Smooth muscle cell of the brain vasculature (primary cell): ENCODE results near the gene STAC3.
"Not testable (repeated sequence)": the region's sequence is repeated elsewhere in the genome, so short reads cannot be mapped to it uniquely, and the experiment has no call there.

ENCODE experiments used
- DNase-seq: peaks from one replicate; pipeline ENCODE4 v3.0.0-alpha.2; 2012; ENCODE audit warnings: low read depth, low spot score

Gene STAC3

DNA sequence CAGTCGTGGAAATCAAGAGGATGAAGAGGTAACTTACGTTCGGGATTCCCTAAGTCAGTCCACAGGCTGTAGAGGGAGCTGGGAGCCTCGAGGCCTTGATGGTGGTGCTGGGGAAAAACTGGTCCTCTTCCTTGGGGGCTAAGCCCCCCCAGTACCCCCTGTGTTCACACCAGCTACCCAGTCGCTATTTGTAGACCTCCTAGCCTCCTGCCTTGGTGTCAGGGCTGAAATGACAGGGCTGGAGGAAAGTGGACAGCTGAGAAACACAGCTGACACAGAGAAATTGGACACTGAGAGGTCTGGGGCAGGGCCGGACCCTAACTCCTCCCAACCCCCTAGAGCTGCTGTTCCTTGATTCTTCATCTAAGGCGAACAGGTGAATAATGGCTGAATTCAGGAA is at the start of gene STAC3:
Gene STAC3, minus strand, starts transcription at position 232 of the 400 bp plus-strand sequence. CDS start 1,551 bp downstream, outside the sequence.
- no peak for DNase-seq

DNA sequence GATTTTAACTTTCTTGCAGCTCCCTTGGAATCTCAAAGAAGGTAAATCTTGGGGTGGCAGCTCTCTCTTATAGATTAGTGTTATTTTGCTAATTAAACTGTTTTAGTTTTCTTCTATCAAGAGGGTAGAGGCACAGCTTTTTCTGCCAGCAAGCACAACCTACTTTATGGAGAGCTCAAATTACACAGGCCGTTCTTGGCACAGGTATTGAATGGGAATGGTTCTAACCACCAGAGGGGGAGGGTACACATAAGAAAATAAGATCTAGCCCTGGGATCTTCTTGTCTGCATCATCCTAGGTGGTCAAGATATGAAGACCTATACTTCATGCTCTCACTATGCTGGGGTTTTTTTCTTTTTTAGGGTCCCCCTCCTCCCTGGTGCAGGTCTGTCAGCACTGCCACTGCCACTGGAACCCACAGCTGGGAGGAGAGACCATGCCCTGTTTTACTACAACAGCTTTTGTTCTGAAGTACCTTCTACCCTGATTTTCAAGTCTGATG is 48.6 kb upstream of the STAC3 start:
- DNase-seq, result no peak

DNA sequence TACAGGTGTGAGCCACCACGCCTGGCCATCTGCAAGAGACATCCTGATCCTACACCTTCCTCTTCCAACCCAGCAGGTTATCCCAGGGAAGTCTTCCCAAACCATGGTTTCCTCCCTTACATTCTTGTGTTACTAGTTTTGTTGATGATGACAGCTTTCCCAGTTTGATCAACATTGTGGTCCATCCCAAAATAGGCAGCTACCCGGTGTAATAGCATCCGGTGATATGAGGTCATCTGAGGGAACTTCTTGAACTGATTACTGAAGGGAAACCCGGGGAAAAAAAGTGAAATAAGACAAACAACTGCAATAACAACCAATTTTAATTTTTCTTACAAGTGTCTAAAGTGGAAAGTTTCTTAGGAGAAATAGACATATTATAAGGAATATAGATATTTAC is 45.3 kb upstream of the STAC3 start:
- DNase-seq, result no peak

DNA sequence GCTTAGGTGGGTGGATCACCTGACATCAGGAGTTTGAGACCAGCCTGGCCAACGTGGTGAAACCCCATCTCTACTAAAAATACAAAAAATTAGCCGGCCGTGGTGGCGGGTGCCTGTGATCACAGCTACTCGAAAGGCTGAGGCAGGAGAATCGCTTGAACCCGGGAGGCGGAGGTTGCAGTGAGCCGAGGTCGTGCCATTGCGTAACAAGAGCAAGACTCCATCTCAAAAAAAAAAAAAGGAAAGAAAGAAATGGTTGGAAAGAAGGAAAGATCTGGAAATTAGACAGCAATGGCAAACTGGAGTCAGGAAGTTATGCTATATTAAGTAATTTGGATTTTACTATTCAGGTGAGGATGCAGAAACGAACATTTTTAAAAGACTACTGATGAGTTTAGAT is 31.1 kb upstream of the STAC3 start:
- DNase-seq, result not testable (repeated sequence)

DNA sequence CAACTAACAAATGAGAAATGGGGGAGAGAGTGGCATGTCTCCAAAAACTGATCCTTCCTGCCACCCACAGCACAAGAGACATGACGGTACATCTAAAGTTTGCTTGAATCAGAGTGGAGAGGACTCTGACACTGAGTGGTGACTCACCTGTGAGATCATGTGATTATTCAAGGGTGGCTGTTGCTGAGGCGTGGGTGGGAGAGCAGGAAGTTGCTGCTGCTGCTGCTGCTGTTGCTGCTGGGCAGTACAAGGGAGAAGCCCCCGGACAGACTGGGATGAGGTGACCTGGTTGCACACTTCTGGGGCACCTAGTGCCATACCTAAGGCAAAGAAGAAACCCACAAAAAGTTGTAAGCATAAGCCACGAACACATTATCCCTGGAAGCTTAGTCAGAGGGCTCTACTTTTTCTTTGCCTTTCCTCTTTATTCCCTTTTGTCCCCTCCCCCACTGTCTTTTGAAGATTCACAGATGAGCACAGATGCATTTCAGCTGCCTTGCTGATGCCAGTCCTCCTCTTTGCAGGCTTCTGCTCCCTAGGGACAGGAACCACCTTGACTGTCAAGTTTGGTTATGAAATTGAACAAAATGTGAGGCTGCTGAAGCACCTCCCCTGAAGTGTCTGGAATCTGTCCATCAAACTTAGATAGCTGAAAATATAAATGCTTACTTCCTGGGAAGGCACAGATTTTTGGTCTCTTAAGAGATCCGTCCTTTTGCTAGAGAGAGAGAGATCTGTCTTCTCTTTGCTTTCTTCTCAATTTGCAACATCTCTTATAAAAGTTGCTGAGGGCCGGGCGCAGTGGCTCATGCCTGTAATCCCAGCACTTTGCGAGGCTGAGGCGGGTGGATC is 29.4 kb upstream of the STAC3 start:
- DNase-seq, result peak; percentile 44

DNA sequence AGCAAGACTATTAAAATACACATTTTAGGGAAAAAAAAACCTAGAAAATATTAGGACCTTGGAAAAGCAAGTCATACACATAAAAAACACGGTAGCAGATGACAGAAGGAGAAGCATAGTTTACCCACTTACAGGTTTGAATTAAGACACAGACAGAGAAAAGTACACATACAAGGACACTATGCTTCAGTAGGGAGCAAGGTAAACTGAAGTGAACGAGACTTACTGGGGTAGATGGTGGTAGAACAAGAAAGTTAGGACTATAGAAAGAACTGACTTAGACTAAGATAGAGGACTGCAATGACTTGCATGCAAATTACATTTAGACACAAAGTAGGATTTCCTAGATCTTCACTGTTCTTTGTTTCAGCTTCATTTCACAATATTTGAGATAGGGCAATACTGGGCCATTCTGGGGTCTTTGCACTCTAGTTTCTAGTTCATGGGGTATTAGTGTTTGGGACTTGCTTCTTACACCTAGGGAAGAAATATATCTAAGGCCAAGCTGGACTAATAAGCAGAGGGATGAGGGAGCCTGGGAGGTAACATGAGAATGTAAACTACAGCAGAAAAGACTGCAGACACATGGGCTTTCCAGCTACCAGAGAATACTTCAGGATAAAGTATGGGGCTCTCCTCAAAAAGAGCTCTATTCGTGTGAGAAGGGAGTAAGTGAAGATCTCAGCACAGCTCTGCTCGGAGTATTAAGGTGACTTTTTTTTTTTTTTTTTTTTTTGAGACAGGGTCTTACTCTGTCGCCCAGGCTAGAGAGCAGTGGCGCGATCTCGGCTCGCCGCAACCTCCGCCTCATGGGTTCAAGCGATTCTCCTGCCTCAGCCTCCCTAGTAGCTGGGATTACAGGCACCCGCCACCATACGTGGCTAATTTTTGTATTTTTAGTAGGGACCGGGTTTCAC is 27.7 kb upstream of the STAC3 start:
- DNase-seq, result no peak

DNA sequence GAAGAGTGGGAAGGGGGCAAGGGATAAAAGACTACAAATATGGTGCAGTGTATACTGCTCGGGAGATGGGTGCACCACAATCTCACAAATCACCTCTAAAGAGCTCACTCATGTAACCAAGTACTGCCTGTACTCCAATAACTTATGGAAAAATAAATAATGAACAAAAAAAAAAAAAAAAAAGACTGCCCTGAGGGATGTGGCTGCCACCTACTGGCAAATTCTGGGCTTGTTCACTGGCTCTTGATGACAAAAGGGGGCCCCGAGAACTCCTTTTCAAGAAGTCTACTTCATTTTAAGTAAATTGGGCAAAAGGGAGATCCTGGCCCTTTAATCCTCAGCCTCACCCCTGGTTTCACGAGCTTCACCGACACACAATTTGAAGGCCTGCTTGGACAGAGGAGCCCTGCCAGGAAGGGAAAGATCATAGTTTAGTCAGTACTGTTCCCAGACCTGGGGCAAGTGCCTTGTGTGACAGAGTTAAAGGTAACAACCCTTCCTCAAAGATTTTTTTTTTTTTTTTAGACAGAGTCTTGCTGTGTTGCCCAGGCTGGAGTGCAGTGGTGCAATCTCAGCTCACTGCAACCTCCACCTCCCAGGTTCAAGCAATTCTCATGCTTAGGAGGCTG is 26.1 kb upstream of the STAC3 start:
- DNase-seq, result no peak

DNA sequence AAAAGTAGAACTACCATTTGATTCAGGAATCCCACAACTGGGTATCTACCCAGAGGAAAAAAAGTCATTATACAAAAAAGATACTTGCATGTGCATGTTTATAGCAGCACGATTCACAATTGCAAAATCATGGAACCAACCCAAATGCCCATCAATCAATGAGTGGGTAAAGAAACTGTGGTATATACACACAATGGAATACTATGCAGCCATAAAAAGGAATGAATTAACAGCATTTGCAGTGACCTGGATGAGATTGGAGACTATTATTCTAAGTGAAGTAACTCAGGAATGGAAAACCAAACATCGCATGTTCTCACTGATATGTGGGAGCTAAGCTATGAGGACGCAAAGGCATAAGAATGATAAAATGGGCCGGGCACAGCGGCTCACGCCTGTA is 25.2 kb upstream of the STAC3 start:
- DNase-seq, result not testable (repeated sequence)

DNA sequence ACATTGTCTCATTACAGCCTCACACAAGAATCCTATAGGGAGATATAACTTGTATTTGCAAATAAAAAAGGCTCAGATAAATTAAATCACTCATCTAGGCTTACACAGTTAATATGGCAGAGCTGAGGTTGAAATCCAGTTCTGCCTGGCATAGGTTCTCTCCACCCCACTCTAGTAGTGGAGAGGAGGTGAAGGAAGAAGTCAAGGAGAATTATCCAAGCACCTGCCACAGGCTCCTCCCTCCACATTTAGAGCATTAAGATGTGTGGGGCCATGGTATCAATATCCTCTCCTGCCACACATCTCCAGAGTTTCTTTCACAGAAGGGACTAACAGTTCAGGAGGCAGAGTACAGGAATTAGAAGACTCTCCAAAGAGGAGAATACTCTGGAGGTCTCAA is 22.5 kb upstream of the STAC3 start:
- no peak for DNase-seq

DNA sequence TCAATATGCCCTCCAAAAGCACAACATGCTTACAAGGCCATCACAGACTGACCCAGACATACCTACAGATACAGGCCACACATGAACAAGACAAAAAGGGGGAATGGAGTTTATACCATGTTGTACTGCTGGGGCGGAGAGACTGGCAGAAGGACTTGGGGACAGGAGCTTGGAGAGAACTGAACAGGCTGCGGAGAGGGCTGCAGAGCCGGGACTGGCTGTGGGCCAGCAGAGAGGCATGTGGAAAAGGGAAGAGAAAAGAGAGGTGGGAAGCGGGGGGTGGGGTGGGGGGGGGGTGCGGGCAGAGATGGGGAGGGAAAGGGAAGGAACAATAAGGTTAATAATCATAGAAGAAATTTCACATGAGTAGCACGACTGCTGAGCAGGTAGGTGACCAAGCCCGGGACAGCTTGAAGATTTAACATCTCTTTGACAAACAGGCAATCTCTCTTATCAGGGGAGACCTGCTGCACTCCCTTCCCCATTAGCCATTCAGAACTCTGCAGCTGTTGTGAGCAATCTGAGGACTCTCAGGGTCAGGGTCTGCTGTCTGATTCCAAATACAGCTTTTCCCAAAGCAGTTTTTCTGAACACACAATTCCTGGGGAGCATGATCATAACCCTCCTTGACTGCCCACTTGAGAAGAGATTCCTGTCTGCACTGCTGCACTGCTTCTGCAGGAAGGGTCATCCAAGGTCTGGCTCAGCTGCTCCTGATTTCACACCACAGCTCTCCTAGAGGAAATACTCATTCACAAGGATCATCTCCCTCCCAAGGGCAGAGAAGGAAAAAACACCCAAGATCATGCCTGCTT is 21.6 kb upstream of the STAC3 start:
- DNase-seq, result no peak

DNA sequence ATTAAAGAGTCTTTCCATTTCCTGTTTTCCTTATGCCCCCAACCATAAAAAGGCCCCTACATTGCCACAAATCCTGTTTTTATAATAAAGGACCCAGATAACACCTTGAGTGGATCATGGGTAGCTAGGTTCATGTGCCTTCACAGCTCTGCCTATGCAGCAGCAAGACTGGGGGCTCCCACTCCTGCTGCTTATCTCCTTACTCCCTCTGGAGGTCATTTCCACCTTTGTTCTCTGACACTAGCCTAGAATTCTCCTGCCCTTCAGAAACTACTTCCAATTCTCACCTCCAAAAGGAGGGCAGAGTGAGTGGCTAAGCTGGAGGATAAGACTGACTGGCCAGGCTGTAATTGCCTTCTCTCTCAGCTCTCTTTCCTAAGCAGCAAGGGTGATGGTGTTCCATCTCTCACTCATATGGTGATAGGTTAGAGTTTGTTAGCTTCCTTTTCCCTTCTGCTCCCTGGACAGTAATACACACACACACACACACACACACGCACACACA is 20.0 kb upstream of the STAC3 start:
- no peak for DNase-seq

DNA sequence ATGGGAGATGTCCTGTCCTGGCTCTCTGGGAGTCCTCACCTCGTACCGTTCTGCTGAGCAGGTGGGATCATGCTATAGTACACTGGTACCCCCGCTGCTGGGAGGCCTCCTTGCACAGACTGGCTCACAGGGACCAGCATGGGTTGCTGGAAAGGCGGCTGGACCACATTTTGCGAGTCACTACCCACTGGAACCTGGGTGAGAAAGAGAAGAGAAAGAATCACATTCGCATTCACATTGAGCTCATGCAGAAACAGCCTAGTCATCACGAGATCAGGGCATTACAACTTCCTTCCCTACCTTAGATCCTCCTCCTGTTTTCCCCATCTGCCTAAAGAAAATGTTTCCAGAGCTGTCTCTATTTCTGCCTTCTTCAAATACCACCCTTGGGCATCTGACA is 17.3 kb upstream of the STAC3 start:
- DNase-seq, result no peak

DNA sequence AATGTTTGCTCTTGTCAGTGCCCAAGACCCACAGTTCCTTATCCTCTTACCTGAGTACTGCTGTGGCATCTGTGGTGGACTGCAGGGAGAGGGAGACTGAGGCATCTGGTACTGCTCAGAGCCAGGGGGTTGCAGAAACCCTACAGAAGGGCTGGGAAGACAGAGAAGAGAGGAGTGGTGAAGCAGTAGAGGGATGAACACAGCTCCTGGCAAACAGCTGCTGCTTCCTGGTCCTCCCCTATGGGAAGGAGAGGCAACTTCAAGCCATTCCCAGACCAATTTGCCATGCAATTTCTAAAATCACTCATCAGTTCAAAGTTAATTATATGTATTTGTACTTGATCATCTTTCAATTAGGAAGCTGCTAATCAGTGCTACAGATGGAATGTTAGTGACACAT is 15.7 kb upstream of the STAC3 start:
- DNase-seq, result no peak

DNA sequence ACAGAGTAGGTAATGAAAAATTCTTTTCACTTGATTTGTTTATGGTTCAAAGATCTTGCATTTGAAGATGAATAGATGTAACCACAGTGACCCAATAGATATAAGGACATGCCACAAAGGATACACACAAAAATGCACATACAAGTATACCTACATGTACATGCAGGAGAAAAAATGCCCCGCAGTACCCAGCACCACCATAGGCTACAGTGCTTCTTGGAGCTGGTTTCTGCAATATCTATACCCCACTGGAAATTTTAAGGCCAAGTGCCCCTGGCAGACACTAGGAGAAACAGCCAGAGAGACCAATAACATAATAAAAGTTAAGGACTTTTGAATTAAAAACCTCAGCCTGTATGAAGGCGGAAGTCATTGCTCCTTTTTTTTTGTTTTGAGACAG is 12.1 kb upstream of the STAC3 start:
- no peak for DNase-seq

DNA sequence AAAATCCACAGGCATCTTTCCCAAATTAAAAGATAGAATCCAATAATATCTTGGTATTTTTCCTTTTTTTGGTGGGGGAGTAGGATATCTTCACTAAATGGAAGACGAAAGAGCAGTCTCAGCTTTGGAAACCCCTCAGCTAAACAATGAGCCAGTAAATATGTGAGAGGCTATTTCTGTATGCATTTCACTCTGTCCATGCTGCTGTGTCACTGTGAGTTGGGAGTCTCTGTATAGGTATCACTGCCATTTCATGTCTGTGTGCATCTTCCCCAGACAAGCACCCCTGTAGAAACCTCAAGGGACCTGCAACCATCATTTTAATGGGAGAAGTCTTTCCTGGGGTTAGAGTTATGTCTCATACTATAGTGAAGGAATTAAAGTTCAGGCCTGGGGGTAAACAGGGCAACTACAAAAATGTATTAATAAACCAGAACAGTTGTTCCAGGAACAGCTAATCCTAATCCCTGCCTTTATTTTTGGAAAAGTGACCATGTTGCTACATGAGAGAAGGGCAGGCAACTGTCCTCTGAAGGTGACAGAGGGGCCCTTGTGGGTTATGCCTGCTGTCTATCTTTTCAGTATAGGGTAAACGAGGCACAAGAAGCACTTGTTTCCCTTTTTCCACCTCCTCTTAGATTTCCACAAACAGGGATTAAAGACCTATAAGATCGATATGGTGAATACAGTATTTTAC is 11.3 kb upstream of the STAC3 start:
- no peak for DNase-seq

DNA sequence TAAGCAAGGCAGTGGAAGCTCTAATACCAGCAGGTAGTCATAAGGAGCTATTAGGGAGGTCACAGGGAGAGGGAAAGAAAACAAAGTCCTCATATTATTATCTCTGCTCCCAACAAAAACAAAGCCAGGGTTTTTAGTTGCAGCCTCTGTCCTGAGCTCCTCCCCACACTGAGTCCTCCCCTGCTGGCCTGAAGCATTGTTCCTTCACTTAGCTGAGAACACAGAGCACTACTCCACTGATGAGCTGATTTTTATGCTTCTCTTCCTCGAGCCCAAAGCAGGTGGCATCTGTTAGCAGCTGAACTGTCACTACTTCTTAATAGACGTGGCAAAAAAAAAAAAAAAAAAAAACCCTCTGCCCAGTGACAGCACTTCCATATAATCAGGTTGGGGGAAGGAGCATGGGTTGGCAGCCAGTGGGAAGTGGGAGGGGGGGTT is 10.5 kb upstream of the STAC3 start:
- no peak for DNase-seq

DNA sequence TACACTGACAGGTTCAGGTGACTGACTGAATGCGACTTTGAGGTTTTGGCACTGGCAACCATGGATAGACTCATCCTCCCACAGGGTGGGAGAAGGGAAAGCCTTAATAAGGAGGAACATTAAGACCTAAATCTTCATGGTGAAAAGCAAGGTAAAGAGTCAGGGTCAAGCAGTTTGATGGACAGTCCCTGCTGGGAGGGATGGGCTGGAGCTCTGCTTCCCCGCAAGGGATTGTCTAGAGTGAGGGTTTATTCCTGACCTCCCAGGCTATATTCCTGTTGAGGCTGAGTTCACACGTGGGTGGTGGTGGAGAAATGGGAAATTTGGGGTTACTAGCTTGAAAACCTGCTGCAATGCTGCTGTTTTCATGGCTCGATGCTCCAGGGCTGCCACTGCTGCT is 9.4 kb upstream of the STAC3 start:
- DNase-seq, result no peak

DNA sequence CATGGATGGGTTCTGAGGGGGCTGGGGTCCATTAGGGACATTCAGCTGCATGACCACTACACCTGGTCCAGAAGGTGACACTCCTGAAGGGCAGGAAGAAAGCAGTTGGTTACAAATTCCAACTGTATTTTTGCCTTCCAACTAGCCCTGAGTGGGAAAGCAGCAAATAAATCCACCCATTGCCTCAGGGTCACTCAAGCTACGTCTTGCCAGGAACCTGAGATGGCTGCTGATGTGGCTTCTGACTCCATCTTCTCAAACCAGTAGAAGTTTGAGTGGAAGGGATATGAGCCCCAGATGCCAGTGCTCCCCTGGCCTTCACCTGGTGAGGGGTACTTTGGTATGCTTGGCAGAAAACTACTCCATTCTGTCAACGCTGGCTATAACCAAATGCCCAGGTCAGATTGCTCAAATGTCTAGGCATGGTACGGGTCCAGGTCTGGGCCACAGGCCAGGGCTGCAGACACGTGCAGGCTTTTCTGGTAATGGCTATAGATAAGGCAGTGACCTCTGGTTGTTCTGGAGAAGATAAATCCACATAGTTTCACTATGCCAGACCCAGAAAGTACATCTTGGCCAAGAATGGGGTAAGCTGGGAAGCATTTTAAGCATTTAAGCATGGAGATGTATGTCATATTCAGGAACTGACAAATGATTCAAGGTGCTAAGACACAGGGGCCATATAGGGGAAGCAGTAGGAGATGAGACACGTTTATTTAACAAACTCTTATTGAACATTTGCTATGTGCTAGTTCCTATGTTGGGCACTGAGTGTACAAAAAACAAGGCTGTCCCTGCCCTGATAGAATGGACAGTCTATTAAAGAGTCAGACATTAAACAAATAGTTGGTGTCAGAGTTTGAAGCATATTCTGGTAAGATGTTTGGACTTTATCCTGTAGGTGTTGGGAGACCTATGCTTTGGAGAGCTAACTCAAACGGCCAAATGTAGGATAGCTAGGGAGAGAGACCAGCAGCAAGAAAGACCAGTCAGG is 8.3 kb upstream of the STAC3 start:
- DNase-seq, result no peak

DNA sequence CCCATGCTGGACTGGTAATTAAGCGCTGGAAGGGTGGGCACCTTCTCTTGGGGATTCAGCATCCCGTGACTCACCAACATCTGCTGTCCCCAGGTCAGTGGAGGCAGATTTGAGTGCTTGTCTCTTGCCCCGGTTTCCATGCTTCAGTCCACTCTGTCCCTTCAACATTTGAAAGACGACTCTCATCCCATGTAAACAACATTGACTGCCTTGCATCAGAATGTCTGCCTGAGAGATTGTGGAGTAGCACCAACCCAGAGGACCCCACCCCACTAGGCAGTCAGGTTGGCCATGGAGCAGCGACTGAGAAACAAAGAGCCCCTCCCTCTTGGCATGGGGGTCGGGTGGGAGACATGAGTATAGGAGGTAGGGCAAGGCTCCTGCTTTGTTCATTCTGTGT is 4.9 kb upstream of the STAC3 start:
- no peak for DNase-seq
